ENCODE results near the gene GPI.

Gene GPI

DNA sequence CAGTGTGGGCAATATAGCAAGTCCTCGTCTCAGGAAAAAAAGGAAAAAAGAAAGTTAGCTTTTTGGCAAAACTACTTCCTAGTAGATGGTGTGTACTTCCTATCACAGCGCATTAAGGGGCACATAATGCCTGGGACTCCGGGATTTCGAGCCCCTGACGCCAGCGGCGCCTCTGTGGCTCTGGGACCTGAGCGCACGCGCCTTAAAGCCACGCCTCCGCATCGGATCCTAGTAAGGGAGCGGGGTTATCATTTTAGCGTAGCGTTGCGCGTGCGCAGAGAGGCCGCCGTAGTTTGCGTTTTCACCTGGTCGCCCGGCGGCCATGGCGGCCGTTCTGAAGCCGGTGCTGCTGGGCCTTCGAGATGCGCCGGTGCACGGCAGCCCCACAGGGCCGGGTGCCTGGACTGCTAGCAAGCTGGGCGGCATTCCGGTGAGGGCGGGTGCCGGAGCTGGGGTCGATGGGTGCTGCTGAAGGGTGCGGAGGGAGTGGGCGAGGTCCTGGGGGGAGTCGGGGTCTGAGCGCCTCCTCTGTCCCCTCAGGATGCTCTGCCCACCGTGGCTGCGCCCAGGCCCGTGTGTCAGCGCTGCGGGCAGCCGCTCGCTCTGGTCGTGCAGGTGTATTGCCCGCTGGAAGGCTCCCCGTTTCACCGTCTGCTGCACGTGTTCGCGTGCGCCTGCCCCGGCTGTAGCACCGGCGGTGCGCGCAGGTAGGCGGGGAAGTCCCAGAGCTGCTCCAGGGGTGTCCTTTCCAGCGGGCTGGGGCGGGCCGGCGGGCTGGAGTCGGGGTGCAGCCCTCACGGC lies 39.3 kb downstream of the GPI start, which contains the start of gene PDCD2L:
TSS of gene PDCD2L (plus strand) at position 291 of the 801 bp plus-strand sequence. CDS start at position 323, 32 bp downstream.
- Histone ChIP-seq H3K27ac (ENCODE audit: low read depth, low read length) (peak within 1 kb of the TSS; percentile 70), H3K36me3 (ENCODE audit: control insufficient read depth, insufficient read depth, low read length) (peaks cover 35% of the 10 kb centered on the region), H3K9me3 (ENCODE audit: control insufficient read depth, insufficient read depth, low read length) (no peaks in the 10 kb centered on the region)

DNA sequence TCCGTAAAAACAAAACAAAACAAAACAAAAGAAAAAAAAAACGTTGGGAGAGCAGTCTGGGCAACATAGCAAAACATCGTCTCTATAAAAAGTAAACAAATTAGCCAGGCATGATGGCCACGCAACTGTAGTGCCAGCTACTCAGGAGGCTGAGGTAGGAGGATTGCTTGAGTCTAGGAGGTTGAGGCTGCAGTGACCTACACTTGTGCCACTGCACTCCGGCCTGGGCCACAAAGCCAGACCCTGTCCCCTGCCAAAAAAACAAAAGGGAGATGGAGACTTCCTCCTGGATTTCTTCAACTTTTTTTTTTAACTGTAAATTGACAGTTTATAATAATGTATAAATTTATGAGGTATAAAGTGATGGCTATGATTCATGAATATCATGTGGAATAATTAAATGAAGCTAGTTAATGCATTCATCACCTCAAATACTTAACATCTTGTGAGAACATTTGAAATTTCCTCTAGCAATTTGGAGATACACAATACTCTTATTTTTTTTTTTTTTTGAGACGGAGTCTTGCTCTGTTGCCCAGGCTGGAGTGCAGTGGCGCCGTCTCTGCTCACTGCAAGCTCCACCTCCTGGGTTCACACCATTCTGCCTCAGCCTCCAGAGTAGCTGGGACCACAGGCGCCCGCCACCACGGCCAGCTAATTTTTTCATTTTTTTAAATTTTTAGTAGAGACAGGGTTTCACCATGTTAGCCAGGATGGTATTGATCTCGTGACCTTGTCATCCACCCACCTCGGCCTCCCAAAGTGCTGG lies 41.1 kb downstream of the GPI start:
- Histone ChIP-seq H3K27me3 (ENCODE audit: control insufficient read depth, insufficient read depth, low read length) (no peaks in the 10 kb centered on the region), H3K9ac (ENCODE audit: low read depth, low read length) (no peak overlapping the region), H3K4me3 (ENCODE audit: low read depth, low read length) (no peak overlapping the region), H3K9me3 (ENCODE audit: control insufficient read depth, insufficient read depth, low read length) (no peaks in the 10 kb centered on the region), H3K4me1 (ENCODE audit: control insufficient read depth, insufficient read depth, low read length) (no peaks in the 10 kb centered on the region), H3K36me3 (ENCODE audit: control insufficient read depth, insufficient read depth, low read length) (peaks cover 35% of the 10 kb centered on the region), H3K27ac (ENCODE audit: low read depth, low read length) (no peak overlapping the region)

More for the DNA sequence above, 39.3 kb downstream of the GPI start, which contains the start of gene PDCD2L:
- H3K9ac ChIP-seq (ENCODE audit: low read depth, low read length): peak within 1 kb of the TSS; percentile 92
- peak within 1 kb of the TSS; percentile 97 for H3K4me3 ChIP-seq (ENCODE audit: low read depth, low read length)
- H3K4me1 ChIP-seq (ENCODE audit: control insufficient read depth, insufficient read depth, low read length): no peaks in the 10 kb centered on the region
- H3K27me3 ChIP-seq (ENCODE audit: control insufficient read depth, insufficient read depth, low read length): no peaks in the 10 kb centered on the region

DNA sequence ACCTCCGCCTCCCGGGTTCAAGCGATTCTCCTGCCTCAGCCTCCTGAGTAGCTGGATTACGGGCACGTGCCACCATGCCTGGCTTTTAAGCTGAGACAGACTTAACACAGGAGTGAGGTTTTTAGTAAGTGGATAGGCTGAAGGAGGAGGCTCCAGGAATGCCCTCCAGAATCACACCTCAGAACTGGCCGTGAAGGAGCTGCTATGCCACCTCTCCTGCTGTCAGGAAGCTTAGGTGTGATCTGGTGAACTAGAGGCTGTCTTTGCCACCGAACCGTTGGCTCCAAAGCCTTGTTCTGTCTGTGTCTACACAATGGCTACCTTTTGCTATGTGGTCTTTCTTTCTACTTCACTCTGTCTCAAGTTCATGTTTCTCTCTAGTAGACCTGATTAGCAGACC lies 43.4 kb downstream of the GPI start:
- H3K4me3 ChIP-seq (ENCODE audit: low read depth, low read length): no peak overlapping the region
- no peak overlapping the region for H3K9ac ChIP-seq (ENCODE audit: low read depth, low read length)
- no peaks in the 10 kb centered on the region for H3K9me3 ChIP-seq (ENCODE audit: control insufficient read depth, insufficient read depth, low read length)
- no peaks in the 10 kb centered on the region for H3K4me1 ChIP-seq (ENCODE audit: control insufficient read depth, insufficient read depth, low read length)
- no peak overlapping the region for H3K27ac ChIP-seq (ENCODE audit: low read depth, low read length)
- peaks cover 49% of the 10 kb centered on the region for H3K36me3 ChIP-seq (ENCODE audit: control insufficient read depth, insufficient read depth, low read length)
- no peaks in the 10 kb centered on the region for H3K27me3 ChIP-seq (ENCODE audit: control insufficient read depth, insufficient read depth, low read length)

DNA sequence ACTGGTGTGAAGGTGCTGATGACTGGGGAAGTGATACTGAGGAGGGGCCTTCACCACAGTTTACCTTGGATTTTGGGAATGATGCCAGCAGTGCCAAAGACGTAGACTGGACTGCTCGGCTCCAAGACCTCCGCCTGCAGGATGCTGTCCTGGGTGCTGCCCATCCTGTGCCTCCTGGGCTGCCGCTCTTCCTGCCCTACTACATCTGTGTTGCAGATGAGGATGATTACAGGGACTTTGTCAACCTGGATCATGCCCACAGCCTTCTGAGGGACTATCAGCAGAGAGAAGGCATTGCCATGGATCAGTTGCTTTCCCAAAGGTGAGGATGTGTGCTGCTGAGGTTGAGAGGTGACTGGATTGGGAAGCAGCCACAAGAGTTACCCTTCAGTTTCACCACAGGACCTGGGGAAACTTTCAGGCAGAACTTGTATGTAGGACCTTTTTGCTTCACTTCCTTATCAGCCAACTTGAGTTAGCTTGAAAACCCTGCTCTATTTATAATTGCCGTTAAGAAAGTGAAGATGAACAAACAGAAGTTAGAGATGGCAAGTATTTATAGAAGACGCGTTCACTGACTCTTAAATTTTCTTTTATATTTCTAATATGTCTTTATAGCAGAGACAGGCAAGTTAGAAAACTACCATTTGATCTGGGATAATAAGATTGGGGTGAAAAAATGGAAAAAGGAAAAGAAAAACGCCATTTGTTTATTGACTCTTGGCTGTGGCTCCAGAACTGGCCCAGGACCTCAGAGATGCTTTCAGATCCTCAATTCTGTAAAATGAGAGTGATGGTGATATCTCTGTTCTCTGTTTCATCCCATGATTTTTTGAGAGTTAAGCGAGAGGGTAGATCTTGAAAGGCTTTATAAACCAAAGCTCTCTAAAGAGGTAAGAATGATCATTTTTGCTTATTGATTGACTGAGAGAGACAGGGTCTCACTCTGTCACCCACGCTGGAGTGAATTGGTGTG lies 44.5 kb downstream of the GPI start:
- H3K9ac ChIP-seq (ENCODE audit: low read depth, low read length): no peak overlapping the region
- H3K36me3 ChIP-seq (ENCODE audit: control insufficient read depth, insufficient read depth, low read length): peaks cover 59% of the 10 kb centered on the region
- H3K4me1 ChIP-seq (ENCODE audit: control insufficient read depth, insufficient read depth, low read length): no peaks in the 10 kb centered on the region
- no peak overlapping the region for H3K4me3 ChIP-seq (ENCODE audit: low read depth, low read length)
- no peaks in the 10 kb centered on the region for H3K27me3 ChIP-seq (ENCODE audit: control insufficient read depth, insufficient read depth, low read length)
- no peak overlapping the region for H3K27ac ChIP-seq (ENCODE audit: low read depth, low read length)
- H3K9me3 ChIP-seq (ENCODE audit: control insufficient read depth, insufficient read depth, low read length): no peaks in the 10 kb centered on the region

DNA sequence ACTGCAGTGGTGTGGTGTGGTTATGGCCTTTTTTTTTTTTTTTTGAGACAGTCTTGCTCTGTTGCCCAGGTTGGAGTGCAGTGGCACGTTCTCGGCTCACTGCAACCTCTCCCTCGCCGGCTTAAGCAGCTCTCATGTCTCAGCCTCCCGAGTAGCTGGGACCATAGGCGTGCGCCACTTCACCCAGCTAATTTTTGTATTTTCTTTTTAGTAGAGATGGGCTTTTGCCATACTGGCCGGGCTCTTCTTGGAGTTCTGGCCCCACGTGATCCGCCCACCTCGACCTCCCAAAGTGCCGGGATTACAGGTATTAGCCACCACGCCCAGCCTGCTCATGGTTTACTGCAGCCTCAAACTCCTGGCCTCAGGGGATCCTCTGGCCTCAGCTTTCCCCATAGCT lies 46.2 kb downstream of the GPI start:
- Histone ChIP-seq H3K36me3 (ENCODE audit: control insufficient read depth, insufficient read depth, low read length) (peaks cover 74% of the 10 kb centered on the region), H3K9me3 (ENCODE audit: control insufficient read depth, insufficient read depth, low read length) (no peaks in the 10 kb centered on the region), H3K27ac (ENCODE audit: low read depth, low read length) (no peak overlapping the region), H3K9ac (ENCODE audit: low read depth, low read length) (no peak overlapping the region), H3K4me1 (ENCODE audit: control insufficient read depth, insufficient read depth, low read length) (no peaks in the 10 kb centered on the region), H3K27me3 (ENCODE audit: control insufficient read depth, insufficient read depth, low read length) (no peaks in the 10 kb centered on the region), H3K4me3 (ENCODE audit: low read depth, low read length) (no peak overlapping the region)

DNA sequence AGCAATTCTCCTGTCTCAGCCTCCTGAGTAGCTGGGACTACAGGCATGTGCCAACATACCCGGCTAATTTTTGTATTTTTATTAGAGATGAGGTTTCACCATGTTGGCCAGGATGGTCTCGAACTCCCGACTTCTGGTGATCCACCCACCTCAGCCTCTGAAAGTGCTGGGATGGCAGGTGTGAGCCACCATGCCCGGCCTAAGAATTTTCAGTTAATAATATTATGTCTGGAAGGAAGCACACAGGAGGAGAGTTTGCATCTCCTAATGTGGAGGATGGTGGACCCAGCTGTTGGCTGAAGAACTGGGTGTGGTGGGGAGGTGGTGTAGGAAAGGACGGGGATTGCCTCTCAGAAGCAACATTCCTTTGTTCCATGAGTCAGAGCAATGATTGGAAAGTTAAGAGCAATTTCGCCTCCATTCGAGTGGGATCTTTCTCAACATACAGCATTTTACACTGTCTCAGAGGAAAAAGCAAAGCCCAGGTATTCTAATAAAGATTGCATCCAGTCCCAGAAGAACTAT lies 51.1 kb downstream of the GPI start:
- H3K9ac ChIP-seq (ENCODE audit: low read depth, low read length): no peak overlapping the region
- H3K9me3 ChIP-seq (ENCODE audit: control insufficient read depth, insufficient read depth, low read length): no peaks in the 10 kb centered on the region; the same call in 1 of the 2 replicates
- peaks cover 77% of the 10 kb centered on the region for H3K36me3 ChIP-seq (ENCODE audit: control insufficient read depth, insufficient read depth, low read length)
- no peaks in the 10 kb centered on the region for H3K4me1 ChIP-seq (ENCODE audit: control insufficient read depth, insufficient read depth, low read length)
- H3K27me3 ChIP-seq (ENCODE audit: control insufficient read depth, insufficient read depth, low read length): no peaks in the 10 kb centered on the region
- no peak overlapping the region for H3K4me3 ChIP-seq (ENCODE audit: low read depth, low read length)
- no peak overlapping the region for H3K27ac ChIP-seq (ENCODE audit: low read depth, low read length)

DNA sequence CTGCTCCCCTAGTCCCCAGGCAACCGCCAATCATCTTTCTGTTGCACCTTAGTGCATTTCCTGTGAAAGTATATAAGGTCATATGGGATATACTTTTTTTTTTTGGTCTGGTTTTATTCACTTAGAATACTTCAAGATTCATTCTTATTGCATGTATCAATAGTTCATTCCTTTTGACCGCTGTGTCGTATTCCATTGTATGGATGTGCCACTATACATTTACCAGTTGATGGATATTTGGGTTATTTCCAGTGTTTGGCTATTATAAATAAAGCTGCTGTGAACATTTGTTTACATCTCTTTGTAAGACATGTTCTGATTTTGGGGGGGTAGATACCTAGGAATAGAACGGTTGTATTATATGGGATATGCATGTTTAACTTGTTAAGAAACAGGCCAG lies 53.3 kb downstream of the GPI start:
- H3K4me3 ChIP-seq (ENCODE audit: low read depth, low read length): no peak overlapping the region
- no peaks in the 10 kb centered on the region for H3K27me3 ChIP-seq (ENCODE audit: control insufficient read depth, insufficient read depth, low read length)
- peaks cover 82% of the 10 kb centered on the region for H3K36me3 ChIP-seq (ENCODE audit: control insufficient read depth, insufficient read depth, low read length)
- H3K9ac ChIP-seq (ENCODE audit: low read depth, low read length): no peak overlapping the region
- no peaks in the 10 kb centered on the region; the same call in 1 of the 2 replicates for H3K9me3 ChIP-seq (ENCODE audit: control insufficient read depth, insufficient read depth, low read length)
- H3K27ac ChIP-seq (ENCODE audit: low read depth, low read length): no peak overlapping the region
- H3K4me1 ChIP-seq (ENCODE audit: control insufficient read depth, insufficient read depth, low read length): no peaks in the 10 kb centered on the region

DNA sequence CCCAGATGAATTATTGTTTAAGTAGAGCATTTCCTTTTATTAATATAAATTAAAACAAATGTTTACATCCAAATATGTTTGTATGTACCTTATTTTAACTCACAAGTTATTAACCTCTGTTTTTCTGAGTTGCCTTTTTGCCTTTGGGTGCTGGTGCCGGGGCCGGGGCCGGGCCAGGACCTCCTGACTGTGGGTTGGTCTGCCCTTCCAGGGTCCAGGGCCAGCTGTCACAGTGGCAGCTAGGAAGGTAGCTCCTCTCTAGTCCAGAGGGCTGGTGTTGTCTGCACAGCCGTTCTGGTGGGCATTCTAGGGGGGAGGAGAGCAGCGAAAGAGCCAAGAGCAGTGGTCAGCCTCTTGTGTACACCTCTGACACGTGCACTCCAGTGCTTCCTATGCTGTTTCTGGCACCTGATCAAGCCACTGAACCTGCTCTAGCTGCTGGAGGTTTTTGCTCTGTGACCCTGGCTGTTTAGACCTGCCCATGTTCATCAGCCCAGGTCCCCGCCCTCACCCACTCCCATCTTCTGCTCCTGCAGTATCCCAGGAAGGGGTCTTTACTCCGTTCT lies 61.2 kb downstream of the GPI start:
- Histone ChIP-seq H3K9me3 (ENCODE audit: control insufficient read depth, insufficient read depth, low read length) (no peaks in the 10 kb centered on the region), H3K36me3 (ENCODE audit: control insufficient read depth, insufficient read depth, low read length) (peaks cover 56% of the 10 kb centered on the region), H3K4me3 (ENCODE audit: low read depth, low read length) (no peak overlapping the region), H3K27me3 (ENCODE audit: control insufficient read depth, insufficient read depth, low read length) (no peaks in the 10 kb centered on the region), H3K4me1 (ENCODE audit: control insufficient read depth, insufficient read depth, low read length) (peaks cover 5% of the 10 kb centered on the region), H3K27ac (ENCODE audit: low read depth, low read length) (no peak overlapping the region), H3K9ac (ENCODE audit: low read depth, low read length) (no peak overlapping the region)

DNA sequence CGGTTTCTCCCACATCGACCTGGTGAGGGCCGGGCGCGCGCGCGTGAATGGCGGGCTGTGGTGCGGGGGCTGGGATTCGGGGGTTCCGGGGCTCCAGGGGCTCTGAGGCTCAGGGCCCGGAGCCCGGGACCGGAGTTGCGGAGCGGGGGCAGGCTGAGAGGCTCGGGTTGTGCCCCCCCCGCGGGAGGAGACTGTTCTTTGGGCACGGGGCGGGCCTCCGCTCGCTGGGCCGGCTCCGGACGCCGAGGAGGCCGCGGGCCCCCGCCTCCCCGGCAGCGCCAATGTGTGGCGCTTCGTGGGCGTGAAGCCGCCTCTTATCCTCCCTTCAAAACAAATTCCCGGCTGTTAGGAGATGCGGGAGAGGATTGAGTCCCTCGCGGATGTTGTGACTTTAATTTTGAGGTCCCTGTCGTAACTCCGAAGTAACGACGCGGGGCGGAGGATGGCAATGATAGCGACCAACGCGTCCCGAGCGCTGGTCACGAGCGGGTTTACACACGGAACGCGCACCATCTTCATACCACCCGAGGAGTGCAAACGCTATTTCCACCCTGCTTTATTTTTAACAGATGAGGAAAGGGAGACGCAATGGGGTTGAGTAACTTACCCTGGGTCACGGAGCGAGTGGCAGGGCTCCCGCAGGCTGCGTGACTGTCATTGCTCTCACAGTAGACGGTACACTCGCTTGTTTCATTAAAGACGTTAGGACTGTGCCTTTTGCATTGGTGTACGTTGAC lies 63.7 kb downstream of the GPI start:
- peaks cover 5% of the 10 kb centered on the region for H3K4me1 ChIP-seq (ENCODE audit: control insufficient read depth, insufficient read depth, low read length)
- H3K27ac ChIP-seq (ENCODE audit: low read depth, low read length): peak overlapping the region; percentile 94
- H3K9me3 ChIP-seq (ENCODE audit: control insufficient read depth, insufficient read depth, low read length): no peaks in the 10 kb centered on the region
- peaks cover 61% of the 10 kb centered on the region for H3K36me3 ChIP-seq (ENCODE audit: control insufficient read depth, insufficient read depth, low read length)
- H3K9ac ChIP-seq (ENCODE audit: low read depth, low read length): peak overlapping the region; percentile 86
- peak overlapping the region; percentile 99 for H3K4me3 ChIP-seq (ENCODE audit: low read depth, low read length)
- no peaks in the 10 kb centered on the region for H3K27me3 ChIP-seq (ENCODE audit: control insufficient read depth, insufficient read depth, low read length)

Measured in HUES48 (cell line).